H9 (cell line): ENCODE results near the gene ACADL. TPM values are rescaled to one million over a fixed set of nuclear protein-coding genes. Genes with fewer than 3 reads are reported as not detected.

ENCODE experiments used
- DNase-seq: peaks from one replicate; pipeline ENCODE4 v3.0.0-alpha.2; 2017
- H2AFZ ChIP-seq: one replicate; pipeline ENCODE4 v1.6.1; 2013; ENCODE audit warnings: mild to moderate bottlenecking, low read length, control low read depth, moderate library complexity
- H2AK5ac ChIP-seq: 2 replicates; pipeline ENCODE4 v1.6.1; 2013; ENCODE audit warnings: low read length, control low read depth, mixed read lengths; ENCODE audit not compliant: insufficient read length
- H2BK120ac ChIP-seq: one replicate; pipeline ENCODE4 v1.6.1; 2013; ENCODE audit warnings: low read depth, mild to moderate bottlenecking, low read length, control low read depth, inconsistent platforms; ENCODE audit not compliant: poor library complexity, severe bottlenecking
- H2BK12ac ChIP-seq: 2 replicates; pipeline ENCODE4 v1.6.1; 2013; ENCODE audit warnings: low read length, control low read depth, mixed read lengths, low read depth; ENCODE audit not compliant: insufficient read length
- H2BK15ac ChIP-seq: 2 replicates; pipeline ENCODE4 v1.6.1; 2013; ENCODE audit warnings: low read depth, low read length, control low read depth
- H2BK20ac ChIP-seq: one replicate; pipeline ENCODE4 v1.6.1; 2013; ENCODE audit warnings: low read depth, mild to moderate bottlenecking, low read length, control low read depth, inconsistent platforms; ENCODE audit not compliant: poor library complexity, severe bottlenecking
- H2BK5ac ChIP-seq: 2 replicates; pipeline ENCODE4 v1.6.1; 2013; ENCODE audit warnings: low read length, control low read depth, mixed read lengths; ENCODE audit not compliant: insufficient read length
- H3K14ac ChIP-seq: 2 replicates; pipeline ENCODE4 v1.6.1; 2013; ENCODE audit warnings: low read length, control low read depth; ENCODE audit not compliant: insufficient read depth
- H3K18ac ChIP-seq: 2 replicates; pipeline ENCODE4 v1.6.1; 2013; ENCODE audit warnings: low read depth, mild to moderate bottlenecking, mixed read lengths, low read length, control low read depth; ENCODE audit not compliant: insufficient read length
- H3K23ac ChIP-seq: 2 replicates; pipeline ENCODE4 v1.6.1; 2013; ENCODE audit warnings: low read length, control low read depth, mixed read lengths, low read depth; ENCODE audit not compliant: insufficient read length
- H3K23me2 ChIP-seq: 2 replicates; pipeline ENCODE4 v1.6.1; 2013; ENCODE audit warnings: low read depth, mild to moderate bottlenecking, mixed read lengths, low read length, control low read depth; ENCODE audit not compliant: insufficient read length, poor library complexity, severe bottlenecking
- H3K27ac ChIP-seq: 2 replicates; pipeline ENCODE4 v1.5.1; 2013; ENCODE audit warnings: low read length, control low read depth, mixed read lengths, low read depth; ENCODE audit not compliant: insufficient read length
- H3K27me3 ChIP-seq: 2 replicates; pipeline ENCODE4 v1.6.1; 2013; ENCODE audit warnings: low read length, control low read depth, inconsistent platforms; ENCODE audit not compliant: insufficient read depth
- H3K4ac ChIP-seq: 2 replicates; pipeline ENCODE4 v1.6.1; 2013; ENCODE audit warnings: low read depth, mild to moderate bottlenecking, control low read depth, inconsistent platforms, low read length, moderate library complexity
- H3K4me1 ChIP-seq: 2 replicates; pipeline ENCODE4 v1.6.1; 2013; ENCODE audit warnings: low read length, control low read depth, inconsistent platforms; ENCODE audit not compliant: insufficient read depth
- H3K4me2 ChIP-seq: 2 replicates; pipeline ENCODE4 v1.6.1; 2013; ENCODE audit warnings: low read length, control low read depth, mixed read lengths; ENCODE audit not compliant: insufficient read length, insufficient read depth
- H3K56ac ChIP-seq: 2 replicates; pipeline ENCODE4 v1.6.1; 2013; ENCODE audit warnings: low read depth, mild to moderate bottlenecking, mixed read lengths, low read length, control low read depth; ENCODE audit not compliant: insufficient read length
- H3K79me1 ChIP-seq: 2 replicates; pipeline ENCODE4 v1.6.1; 2013; ENCODE audit warnings: low read depth, mild to moderate bottlenecking, moderate library complexity, low read length, control low read depth, inconsistent platforms; ENCODE audit not compliant: insufficient read depth, poor library complexity, severe bottlenecking
- H3K79me2 ChIP-seq: 2 replicates; pipeline ENCODE4 v1.6.1; 2013; ENCODE audit warnings: low read length, control low read depth, inconsistent platforms; ENCODE audit not compliant: insufficient read depth
- H3K9ac ChIP-seq: 2 replicates; pipeline ENCODE4 v1.6.1; 2013; ENCODE audit warnings: low read length, control low read depth, mixed read lengths; ENCODE audit not compliant: insufficient read length; ENCODE audit errors: extremely low read depth
- H3K9me3 ChIP-seq: one replicate; pipeline ENCODE4 v1.6.1; 2013; ENCODE audit warnings: low read depth, low read length, inconsistent platforms; ENCODE audit not compliant: control insufficient read depth
- H3T11ph ChIP-seq: one replicate; pipeline ENCODE4 v1.6.1; 2013; ENCODE audit warnings: mild to moderate bottlenecking, low read length, control low read depth, inconsistent platforms
- H4K20me1 ChIP-seq: one replicate; pipeline ENCODE4 v1.6.1; 2013; ENCODE audit not compliant: control insufficient read depth, insufficient read length, insufficient read depth
- H4K5ac ChIP-seq: 2 replicates; pipeline ENCODE4 v1.6.1; 2013; ENCODE audit warnings: low read depth, mild to moderate bottlenecking, mixed read lengths, low read length, control low read depth; ENCODE audit not compliant: insufficient read length
- H4K8ac ChIP-seq: replicated peaks from 2 replicates; pipeline ENCODE4 v1.6.1; 2013; ENCODE audit warnings: low read length, control low read depth, mixed read lengths, low read depth; ENCODE audit not compliant: insufficient read length
- H4K91ac ChIP-seq: 2 replicates; pipeline ENCODE4 v1.6.1; 2013; ENCODE audit warnings: low read depth, mild to moderate bottlenecking, moderate library complexity, mixed read lengths, low read length, control low read depth; ENCODE audit not compliant: insufficient read length
- H3K27ac Mint-ChIP-seq, 3 experiments: 2 replicates in 2 of 3; 3 replicates in 1 of 3; pipeline ENCODE4 v1.8.0; 2020 to 2021; ENCODE audit warnings: mixed read lengths in 3 of 3, mild to moderate bottlenecking in 1 of 3, moderate library complexity in 1 of 3
- H3K27me3 Mint-ChIP-seq: 2 replicates; pipeline ENCODE4 v1.8.0; 2021; ENCODE audit warnings: low read depth, mild to moderate bottlenecking, moderate library complexity, mixed read lengths
- H3K36me3 Mint-ChIP-seq, 3 experiments: 2 replicates in 2 of 3; 3 replicates in 1 of 3; pipeline ENCODE4 v1.8.0; 2020 to 2021; ENCODE audit warnings: low read depth in 3 of 3, mixed read lengths in 3 of 3; ENCODE audit not compliant: insufficient read depth in 1 of 3
- H3K4me1 Mint-ChIP-seq, 2 experiments: 2 replicates each; pipeline ENCODE4 v1.8.0; 2020; ENCODE audit warnings: mixed read lengths in 2 of 2
- H3K4me3 Mint-ChIP-seq, 2 experiments: 2 replicates in 1 of 2; 3 replicates in 1 of 2; pipeline ENCODE4 v1.8.0; 2020 to 2021; ENCODE audit warnings: mild to moderate bottlenecking in 2 of 2, mixed read lengths in 2 of 2, moderate library complexity in 1 of 2
- H3K9me3 Mint-ChIP-seq, 2 experiments: 2 replicates in 1 of 2; 3 replicates in 1 of 2; pipeline ENCODE4 v1.8.0; 2020; ENCODE audit warnings: mild to moderate bottlenecking in 2 of 2, mixed read lengths in 2 of 2, moderate library complexity in 1 of 2
- WGBS: extraction: QIAGEN DNeasy Blood & Tissue Kit; methylation state at CpG from one replicate; pipeline ENCODE4 v1.1.7; 2013; ENCODE audit warnings: missing lambda C conversion rate, low lambda C conversion rate, mixed read lengths; ENCODE audit not compliant: insufficient read length; ENCODE audit errors: extremely low coverage; 5-methylcytosine and 5-hydroxymethylcytosine counted together
- total RNA-seq: library from RNA; stranded (reverse); gene quantifications from 2 replicates; pipeline ENCODE4 v1.2.1, GENCODE V29; 2021
- TF ChIP-seq, protein P1 (sequence below): fragments of 200-600 bp; sonication (generic); conservative IDR thresholded peaks from 3 replicates; pipeline ENCODE4 v1.8.0; 2021; ENCODE audit warnings: antibody characterized with exemption, mild to moderate bottlenecking

The ACADL gene
- total RNA-seq, 1 experiment from 2014 or later, result 0.26 TPM

DNA sequence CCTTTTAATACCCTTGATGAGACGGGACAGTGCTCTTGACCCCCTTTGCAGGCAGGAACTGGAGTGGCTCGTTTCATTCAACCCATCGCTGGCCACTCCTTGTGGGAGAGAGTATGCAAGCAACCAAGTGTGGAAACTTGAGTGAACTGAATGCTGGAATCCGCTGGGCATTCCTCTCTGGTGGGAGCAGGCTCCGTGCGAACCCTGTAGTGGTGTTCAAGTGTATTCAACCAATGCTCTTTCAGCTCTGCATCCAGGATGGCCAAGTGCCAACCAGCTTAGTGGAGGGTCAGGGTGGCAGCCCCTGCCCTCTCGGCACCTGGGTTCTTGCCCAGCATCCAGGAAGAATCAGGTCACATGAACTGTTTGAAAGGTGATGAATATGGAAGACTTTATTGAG lies 3.3 kb upstream of the ACADL start:
- H2AK5ac ChIP-seq, result no peak overlapping the region
- H3K18ac ChIP-seq, result no peak overlapping the region
- H3K4me2 ChIP-seq, result no peak overlapping the region
- no peak overlapping the region for H2BK12ac ChIP-seq
- no peaks in the 10 kb centered on the region for H3K4me1 ChIP-seq
- no peak overlapping the region for H2BK5ac ChIP-seq
- H3K4me3 Mint-ChIP-seq, result no peak overlapping the region
- H4K8ac ChIP-seq, result no peak overlapping the region
- H3K14ac ChIP-seq, result no peak overlapping the region
- no peaks in the 10 kb centered on the region for H3K9me3 ChIP-seq
- H4K91ac ChIP-seq, result no peak overlapping the region
- no peak overlapping the region for H3K56ac ChIP-seq
- peaks cover 38% of the 10 kb centered on the region for H3K27me3 Mint-ChIP-seq
- no peak overlapping the region for H3K27ac Mint-ChIP-seq
- no peak overlapping the region for H3K4ac ChIP-seq
- no peak overlapping the region for H2BK120ac ChIP-seq
- no CpG with 5 or more reads among the region's 7 CpGs for WGBS
- no peak overlapping the region for H2AFZ ChIP-seq
- DNase-seq, result no peak
- H3T11ph ChIP-seq, result no peak overlapping the region
- H3K4me1 Mint-ChIP-seq, result peaks cover 14 to 25% of the 10 kb centered on the region in 2 experiments
- TF ChIP-seq, protein P1, sequence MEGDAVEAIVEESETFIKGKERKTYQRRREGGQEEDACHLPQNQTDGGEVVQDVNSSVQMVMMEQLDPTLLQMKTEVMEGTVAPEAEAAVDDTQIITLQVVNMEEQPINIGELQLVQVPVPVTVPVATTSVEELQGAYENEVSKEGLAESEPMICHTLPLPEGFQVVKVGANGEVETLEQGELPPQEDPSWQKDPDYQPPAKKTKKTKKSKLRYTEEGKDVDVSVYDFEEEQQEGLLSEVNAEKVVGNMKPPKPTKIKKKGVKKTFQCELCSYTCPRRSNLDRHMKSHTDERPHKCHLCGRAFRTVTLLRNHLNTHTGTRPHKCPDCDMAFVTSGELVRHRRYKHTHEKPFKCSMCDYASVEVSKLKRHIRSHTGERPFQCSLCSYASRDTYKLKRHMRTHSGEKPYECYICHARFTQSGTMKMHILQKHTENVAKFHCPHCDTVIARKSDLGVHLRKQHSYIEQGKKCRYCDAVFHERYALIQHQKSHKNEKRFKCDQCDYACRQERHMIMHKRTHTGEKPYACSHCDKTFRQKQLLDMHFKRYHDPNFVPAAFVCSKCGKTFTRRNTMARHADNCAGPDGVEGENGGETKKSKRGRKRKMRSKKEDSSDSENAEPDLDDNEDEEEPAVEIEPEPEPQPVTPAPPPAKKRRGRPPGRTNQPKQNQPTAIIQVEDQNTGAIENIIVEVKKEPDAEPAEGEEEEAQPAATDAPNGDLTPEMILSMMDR, result no peak
- no peak overlapping the region for H3K23ac ChIP-seq
- no peaks in the 10 kb centered on the region for H3K79me2 ChIP-seq
- peaks cover 6% of the 10 kb centered on the region; the same call in 1 of the 2 replicates for H3K27me3 ChIP-seq
- H4K5ac ChIP-seq, result no peak overlapping the region
- peaks cover 12% of the 10 kb centered on the region for H3K23me2 ChIP-seq
- no peak overlapping the region for H3K9ac ChIP-seq
- H2BK20ac ChIP-seq, result no peak overlapping the region
- no peak overlapping the region for H2BK15ac ChIP-seq
- no peaks in the 10 kb centered on the region for H4K20me1 ChIP-seq
- no peaks in the 10 kb centered on the region for H3K36me3 Mint-ChIP-seq
- H3K27ac ChIP-seq, result no peak overlapping the region
- no peaks in the 10 kb centered on the region for H3K79me1 ChIP-seq
- no peaks in the 10 kb centered on the region for H3K9me3 Mint-ChIP-seq
